PC-9 (cell line): ENCODE data around the gene GORASP2. TPM values are rescaled to one million over a fixed set of nuclear protein-coding genes. Genes with fewer than 3 reads are reported as not detected.

Experiments used
- BruUV-seq: library from RNA; stranded (reverse); fragments of 400-500 nt; replicated peaks from 2 replicates; lab custom pipeline; 2021; lab: Mats Ljungman, UMichigan
- CTCF ChIA-PET: fragments of 300-600 bp; sonication (Branson Sonifier 250); formaldehyde crosslinking; loops from one replicate; lab custom pipeline; 2022; ENCODE audit warnings: antibody characterized with exemption; lab: Charles Lee
- POLR2A ChIA-PET: fragments of 300-600 bp; sonication (Branson Sonifier 250); formaldehyde crosslinking; loops from one replicate; lab custom pipeline; 2022; ENCODE audit warnings: antibody characterized with exemption; ENCODE audit not compliant: unreplicated experiment; lab: Charles Lee
- DNase-seq, 2 experiments: peaks; one replicate each; pipeline versions ENCODE4 v3.0.0 to v3.0.0-alpha.2; 2015 to 2022; ENCODE audit warnings: mixed read lengths in 1 of 2
- H2AFZ ChIP-seq: fragments of 200-600 bp; sonication (generic); 2 replicates; pipeline ENCODE4 v1.8.1; 2017; ENCODE audit warnings: antibody characterized with exemption
- H3F3A ChIP-seq: fragments of 200-600 bp; sonication (generic); 2 replicates; pipeline ENCODE4 v1.8.1; 2017; ENCODE audit warnings: antibody characterized with exemption, mild to moderate bottlenecking, low read depth; ENCODE audit not compliant: insufficient read depth
- H3K27ac ChIP-seq: fragments of 200-600 bp; sonication (generic); 2 replicates; pipeline ENCODE4 v1.6.1; 2016; ENCODE audit warnings: mixed run types
- H3K27me3 ChIP-seq: fragments of 200-600 bp; sonication (generic); 2 replicates; pipeline ENCODE4 v1.6.1; 2016; ENCODE audit warnings: low read depth, mixed run types; ENCODE audit not compliant: insufficient read depth
- H3K36me3 ChIP-seq: fragments of 200-600 bp; sonication (generic); 2 replicates; pipeline ENCODE4 v1.6.1; 2016; ENCODE audit warnings: low read depth, mixed run types
- H3K4me1 ChIP-seq: fragments of 200-600 bp; sonication (generic); replicated peaks from 2 replicates; pipeline ENCODE4 v1.6.1; 2016; ENCODE audit warnings: mixed run types; ENCODE audit not compliant: insufficient read depth
- H3K4me2 ChIP-seq: fragments of 200-600 bp; sonication (generic); 2 replicates; pipeline ENCODE4 v1.6.1; 2017; ENCODE audit warnings: mixed run types
- H3K4me3 ChIP-seq: fragments of 200-600 bp; sonication (generic); 2 replicates; pipeline ENCODE4 v1.6.1; 2016; ENCODE audit warnings: mixed run types
- H3K79me2 ChIP-seq: fragments of 200-600 bp; sonication (generic); 2 replicates; pipeline ENCODE4 v1.6.1; 2017; ENCODE audit warnings: low read depth, mixed run types
- H3K9me2 ChIP-seq: fragments of 200-600 bp; sonication (generic); 2 replicates; pipeline ENCODE4 v1.8.1; 2017; ENCODE audit warnings: mild to moderate bottlenecking; ENCODE audit not compliant: insufficient read depth
- H3K9me3 ChIP-seq: fragments of 200-600 bp; sonication (generic); 2 replicates; pipeline ENCODE4 v1.8.1; 2016; ENCODE audit warnings: low read depth; ENCODE audit not compliant: insufficient read depth
- H4K20me1 ChIP-seq: fragments of 200-600 bp; sonication (generic); 2 replicates; pipeline ENCODE4 v1.8.1; 2017; ENCODE audit not compliant: insufficient read depth
- CTCF ChIP-seq: fragments of 200-600 bp; sonication (generic); conservative IDR thresholded peaks from 2 replicates; pipeline ENCODE4 v1.6.1; 2017; ENCODE audit warnings: mixed run types, antibody characterized with exemption, mild to moderate bottlenecking, moderate library complexity
- EZH2 ChIP-seq: fragments of 200-600 bp; sonication (generic); IDR thresholded peaks from 2 replicates; pipeline ENCODE4 v1.8.0; 2017; ENCODE audit warnings: antibody characterized with exemption, low read depth
- intact Hi-C: fragments of 100-400 bp; cut with micrococcal nuclease; formaldehyde crosslinking; loops from one replicate; pipeline ENCODE4 v1.10.0; 2022; ENCODE audit not compliant: unreplicated experiment
- total RNA-seq: library from RNA; stranded (reverse); gene quantifications from 2 replicates; pipeline ENCODE4 v1.2.3, GENCODE V29; 2021

The GORASP2 gene
- total RNA-seq, 1 experiment from 2014 or later, result 110 TPM

DNA sequence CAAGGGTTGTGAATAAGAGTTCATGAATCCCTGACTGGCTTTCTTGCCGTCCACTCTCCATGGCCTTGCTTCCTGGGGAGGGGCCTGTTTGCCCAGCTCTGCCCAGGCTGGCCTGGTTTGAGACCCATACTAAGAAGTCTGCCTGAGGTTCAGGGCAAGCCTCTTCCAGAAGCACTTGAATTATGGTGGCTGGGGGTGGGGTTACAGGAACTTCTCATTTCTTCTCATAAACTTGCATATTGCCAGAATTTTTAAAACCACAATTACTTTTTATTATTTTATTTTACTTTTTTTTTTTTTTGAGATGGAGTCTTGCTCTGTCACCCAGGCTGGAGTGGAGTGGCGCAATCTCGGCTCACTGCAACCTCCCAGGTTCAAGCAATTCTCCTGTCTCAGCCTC is 42.0 kb downstream of the GORASP2 start:
- TF ChIP-seq CTCF (no peak), EZH2 (no peak)
- no peaks in the 10 kb centered on the region for H3K9me2 ChIP-seq
- no peak overlapping the region for H3K4me3 ChIP-seq
- H3K9me3 ChIP-seq, result no peaks in the 10 kb centered on the region
- DNase-seq, result no peak
- peaks cover 8% of the 10 kb centered on the region for H3K36me3 ChIP-seq
- peaks cover 5% of the 10 kb centered on the region; the same call in 1 of the 2 replicates for H3K4me1 ChIP-seq
- intact Hi-C loops, result loop anchor here (5.0 to 10.0 kb wide), 4 partner anchors 276 to 1134 kb away; partner anchors contain the start of gene DLX2
- peaks cover 48% of the 10 kb centered on the region for H3F3A ChIP-seq
- H3K79me2 ChIP-seq, result no peaks in the 10 kb centered on the region
- H3K4me2 ChIP-seq, result no peak overlapping the region
- H3K27ac ChIP-seq, result no peak overlapping the region
- H3K27me3 ChIP-seq, result no peaks in the 10 kb centered on the region
- no TSS peak for BruUV-seq
- no peak overlapping the region for H2AFZ ChIP-seq
- CTCF ChIA-PET, result no interaction called here
- POLR2A ChIA-PET, result no interaction called here
- H4K20me1 ChIP-seq, result no peaks in the 10 kb centered on the region

- Histone ChIP-seq H3K4me3 (peak overlapping the region; percentile 70; the same call in 1 of the 2 replicates), H3K36me3 (0 out of 2 replicates have a peak, but pooled peaks cover 3% of the 10 kb centered on the region), H3K27ac (no peak overlapping the region), H3K4me1 (peaks cover 5% of the 10 kb centered on the region; the same call in 1 of the 2 replicates), H3F3A (peaks cover 36% of the 10 kb centered on the region), H4K20me1 (no peaks in the 10 kb centered on the region), H2AFZ (peak overlapping the region; percentile 32; the same call in 1 of the 2 replicates), H3K4me2 (peak overlapping the region; percentile 83), H3K9me3 (no peaks in the 10 kb centered on the region), H3K79me2 (no peaks in the 10 kb centered on the region), H3K9me2 (no peaks in the 10 kb centered on the region), H3K27me3 (no peaks in the 10 kb centered on the region)
- ChIA-PET CTCF (interaction anchor here (0.6 to 1.9 kb wide), 4 partner anchors 437 to 1574 kb away, joined by 3 to 5 read pairs (median 4); no protein-coding TSS in a partner anchor), POLR2A (no interaction called here)
- no peak for DNase-seq
- TF ChIP-seq EZH2, result no peak
- no peak for TF ChIP-seq CTCF
- intact Hi-C loops, result loop anchor here (1.0 to 10.0 kb wide), 10 partner anchors 44 to 1132 kb away; partner anchors contain the start of genes CYBRD1, DCAF17, DLX2 and GORASP2
- BruUV-seq, result no TSS peak
These were observed 43.5 kb downstream of the GORASP2 start for GRCh38 chr2:170972296-170973224.

GRCh38 chr2:170973225-170973491 is 44.1 kb downstream of the GORASP2 start:
- Histone ChIP-seq H3K36me3 (0 out of 2 replicates have a peak, but pooled peaks cover under 1% of the 10 kb centered on the region), H3K79me2 (no peaks in the 10 kb centered on the region), H3K27ac (no peak overlapping the region), H3K4me1 (peaks cover 5% of the 10 kb centered on the region; the same call in 1 of the 2 replicates), H3F3A (peaks cover 34% of the 10 kb centered on the region), H4K20me1 (no peaks in the 10 kb centered on the region), H3K4me2 (peak overlapping the region; percentile 83), H3K4me3 (peak overlapping the region; percentile 70; the same call in 1 of the 2 replicates), H3K9me2 (no peaks in the 10 kb centered on the region), H3K27me3 (no peaks in the 10 kb centered on the region), H2AFZ (peak overlapping the region; percentile 32; the same call in 1 of the 2 replicates), H3K9me3 (no peaks in the 10 kb centered on the region)
- intact Hi-C loops, result loop anchor here (1.0 to 10.0 kb wide), 10 partner anchors 44 to 1132 kb away; partner anchors contain the start of genes CYBRD1, DCAF17, DLX2 and GORASP2
- POLR2A ChIA-PET, result no interaction called here
- DNase-seq, result no peak
- no TSS peak for BruUV-seq
- TF ChIP-seq EZH2, result no peak
- TF ChIP-seq CTCF, result no peak
- CTCF ChIA-PET, result interaction anchor here (0.6 to 1.9 kb wide), 2 partner anchors 437 to 443 kb away, joined by 3 to 5 read pairs; no protein-coding TSS in a partner anchor
